Fibroblast of lung (primary cell): ENCODE data around the gene CHRNA3.

Source experiments
- CTCF ChIP-seq, 2 donors: IDR thresholded peaks in 1 of 2; conservative IDR thresholded peaks in 1 of 2; 1 replicate in 1 of 2; 2 replicates in 1 of 2; pipeline ENCODE4 v1.5.1; 2011 to 2012; ENCODE audit warnings: low read length in 2 of 2, control low read depth in 1 of 2, inconsistent platforms in 1 of 2, low read depth in 1 of 2, mild to moderate bottlenecking in 1 of 2
- EZH2 ChIP-seq: IDR thresholded peaks from 2 replicates; pipeline ENCODE4 v1.5.1; 2012; ENCODE audit warnings: low read length, control low read depth, mild to moderate bottlenecking; ENCODE audit errors: missing control alignments

- TF ChIP-seq CTCF (conservative IDR thresholded peaks at IDR 0.05 in 1 of 2, IDR thresholded peaks at IDR 0.05 in 1 of 2; ENCODE audit: low read depth in 1 of 2, low read length in 2 of 2) (no peak), EZH2 (no peak)
These were observed 17.3 kb downstream of the CHRNA3 start for GRCh38 chr15:78603467-78603866.
